Suprapubic skin (tissue), 4 donors: ENCODE results near the gene KCNC4.

Experiments used
- CTCF ChIP-seq, 2 donors: fragments of 200-600 bp in 1 of 2; fragments of 450-650 bp in 1 of 2; sonication (generic) in 1 of 2; IDR thresholded peaks; one replicate each; pipeline ENCODE4 v1.5.1; 2016 to 2019; ENCODE audit warnings: antibody characterized with exemption in 2 of 2, mild to moderate bottlenecking in 1 of 2, moderate library complexity in 1 of 2
- EP300 ChIP-seq: sonication (generic); formaldehyde crosslinking; IDR thresholded peaks from one replicate; pipeline ENCODE4 v1.6.1; 2017; ENCODE audit warnings: antibody characterized with exemption
- POLR2A ChIP-seq, 2 donors: fragments of 450-650 bp; IDR thresholded peaks; one replicate each; pipeline ENCODE4 v1.6.1; 2017; ENCODE audit warnings: antibody characterized with exemption in 2 of 2, mild to moderate bottlenecking in 2 of 2, moderate library complexity in 2 of 2
- POLR2AphosphoS5 ChIP-seq, 3 donors: sonication (generic); formaldehyde crosslinking; IDR thresholded peaks; one replicate each; pipeline ENCODE4 v1.6.1; 2017; ENCODE audit warnings: antibody characterized with exemption in 3 of 3

GRCh38 chr1:110243574-110243973 lies 33.5 kb downstream of the KCNC4 start:
- TF ChIP-seq CTCF (IDR thresholded peaks at IDR 0.05) (no peak), POLR2A (IDR thresholded peaks at IDR 0.05) (no peak), POLR2AphosphoS5 (IDR thresholded peaks at IDR 0.05) (no peak), EP300 (no peak)
